Coronary artery (tissue), 2 donors: Measurements from ENCODE around the gene MICAL3.
"Not testable (repeated sequence)": the region's sequence is repeated elsewhere in the genome, so short reads cannot be mapped to it uniquely, and the experiment has no call there.

Experiments
- DNase-seq: peaks from one replicate; pipeline ENCODE4 v3.0.0-alpha.2; 2017; ENCODE audit warnings: low spot score
- H3K27ac ChIP-seq, 2 donors: fragments of 200-600 bp; sonication (generic); one replicate each; pipeline ENCODE4 v1.5.1; 2016 to 2019
- H3K4me3 ChIP-seq: fragments of 200-600 bp; sonication (generic); 2 replicates; pipeline ENCODE4 v1.5.1; 2016; ENCODE audit warnings: mild to moderate bottlenecking, moderate library complexity
- CTCF ChIP-seq: fragments of 200-600 bp; sonication (generic); IDR thresholded peaks from one replicate; pipeline ENCODE4 v1.5.1; 2019; ENCODE audit warnings: antibody characterized with exemption

Gene MICAL3

GRCh38 chr22:18050065-18050464 lies 25.7 kb upstream of the MICAL3 start:
- H3K4me3 ChIP-seq = no peak overlapping the region
- peak overlapping the region in 1 of 2 donors; percentile 72 for H3K27ac ChIP-seq
- TF ChIP-seq CTCF = no peak
- no peak for DNase-seq

GRCh38 chr22:18048441-18048898 lies 24.1 kb upstream of the MICAL3 start:
- no peak for DNase-seq
- Histone ChIP-seq H3K27ac (no peak overlapping the region), H3K4me3 (no peak overlapping the region)
- TF ChIP-seq CTCF = no peak

- no peak for TF ChIP-seq CTCF
- DNase-seq = no peak
- Histone ChIP-seq H3K27ac (no peak overlapping the region), H3K4me3 (no peak overlapping the region)
Observed at GRCh38 chr22:18048041-18048440, 23.7 kb upstream of the MICAL3 start.

GRCh38 chr22:18045794-18046193 lies 21.4 kb upstream of the MICAL3 start:
- Histone ChIP-seq H3K27ac (peak overlapping the region in 1 of 2 donors; percentile 79), H3K4me3 (no peak overlapping the region)
- no peak for DNase-seq
- TF ChIP-seq CTCF = no peak

- DNase-seq = no peak
- Histone ChIP-seq H3K4me3 (no peak overlapping the region), H3K27ac (peak overlapping the region; percentile 60 to 79)
- TF ChIP-seq CTCF = no peak
Observed at GRCh38 chr22:18044548-18045271, 20.3 kb upstream of the MICAL3 start.

- H3K27ac ChIP-seq = peak overlapping the region in 1 of 2 donors; percentile 79
- H3K4me3 ChIP-seq = no peak overlapping the region
- no peak for TF ChIP-seq CTCF
- no peak for DNase-seq
Observed at GRCh38 chr22:18042685-18043084, 18.3 kb upstream of the MICAL3 start.

- not testable (repeated sequence) for H3K4me3 ChIP-seq, DNase-seq, H3K27ac ChIP-seq
Observed at GRCh38 chr22:18040898-18041297, 16.5 kb upstream of the MICAL3 start.
